T-helper 1 cell treated with Interleukin-12 subunit alpha and Interleukin-12 subunit beta and Interleukin-4 antibody, amounts not matched to agents 30 ng/mL and 1 ng/mL, for 36 hours (primary cell): ENCODE data around the gene HTT. TPM values are rescaled to one million over a fixed set of nuclear protein-coding genes. Genes with fewer than 3 reads are reported as not detected.
"Not testable (repeated sequence)": the region's sequence is repeated elsewhere in the genome, so short reads cannot be mapped to it uniquely, and the experiment has no call there.

Experiments
- intact Hi-C: fragments of 100-400 bp; cut with micrococcal nuclease; formaldehyde crosslinking; loops from one replicate; pipeline ENCODE4 v1.15.1; 2024
- total RNA-seq: library from RNA; stranded (reverse); gene quantifications from 2 replicates; pipeline ENCODE4 v1.2.3, GENCODE V29; 2022

Gene HTT
- total RNA-seq, 1 donor from 2014 or later = 79.1 TPM

DNA sequence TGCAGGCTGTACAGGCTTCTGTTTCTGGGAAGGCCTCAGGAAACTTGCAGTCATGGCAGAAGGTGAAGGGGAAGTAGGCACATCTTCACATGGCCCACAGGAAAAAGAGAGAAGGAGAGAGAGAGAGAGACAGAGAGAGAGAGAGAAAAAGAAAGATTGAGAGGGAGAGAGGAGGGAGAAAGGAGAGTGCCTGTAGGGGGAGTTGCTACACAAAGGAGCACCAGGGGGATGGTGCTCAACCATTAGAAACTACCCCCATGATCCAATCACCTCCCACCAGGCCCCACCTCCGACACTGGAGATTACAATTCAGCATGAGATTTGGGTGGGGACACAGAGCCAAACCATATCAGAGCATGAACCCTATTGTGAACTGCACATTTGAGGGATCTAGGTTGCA is 76.8 kb downstream of the HTT start:
- intact Hi-C loops = not testable (repeated sequence)

DNA sequence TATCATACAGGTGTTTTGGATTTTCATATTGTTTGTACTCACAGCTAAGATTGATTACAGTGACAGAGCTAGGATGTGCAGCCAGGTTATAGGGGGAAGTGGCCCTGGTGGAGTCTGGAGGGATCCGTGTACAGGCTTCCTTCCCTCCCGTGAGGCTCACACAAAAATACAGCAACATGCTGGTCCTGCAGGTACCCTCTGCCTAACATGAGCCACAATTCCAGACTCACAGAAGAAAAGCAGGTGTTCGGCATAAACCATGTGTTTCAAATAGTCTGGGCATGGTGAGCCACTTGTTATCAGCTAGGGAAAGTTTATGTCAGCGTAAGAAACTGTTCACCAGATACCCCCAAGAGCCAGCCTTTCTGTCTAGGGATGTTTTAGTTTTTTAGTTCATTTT is 82.9 kb downstream of the HTT start:
- intact Hi-C loops = no loop called here

DNA sequence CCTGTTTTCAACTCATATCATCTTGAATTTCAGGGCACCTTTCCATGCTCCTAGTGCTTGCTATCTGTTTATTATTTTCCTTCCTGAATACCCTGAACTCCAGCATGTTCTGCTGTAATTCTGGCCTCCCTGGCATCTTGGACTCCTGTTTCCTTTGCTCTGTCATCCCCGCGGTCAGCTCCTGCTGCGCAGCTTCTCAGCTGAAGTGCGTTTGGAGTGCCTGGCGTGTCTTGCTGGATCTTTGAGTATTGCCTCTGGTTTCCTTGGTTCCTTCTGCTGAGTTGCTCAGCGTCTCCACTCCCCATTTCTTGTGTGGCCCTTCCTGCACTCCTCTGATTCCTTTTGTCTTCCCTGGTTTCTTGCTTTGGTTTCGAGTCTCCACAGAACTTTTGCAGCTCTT is 84.4 kb downstream of the HTT start:
- intact Hi-C loops = no loop called here

DNA sequence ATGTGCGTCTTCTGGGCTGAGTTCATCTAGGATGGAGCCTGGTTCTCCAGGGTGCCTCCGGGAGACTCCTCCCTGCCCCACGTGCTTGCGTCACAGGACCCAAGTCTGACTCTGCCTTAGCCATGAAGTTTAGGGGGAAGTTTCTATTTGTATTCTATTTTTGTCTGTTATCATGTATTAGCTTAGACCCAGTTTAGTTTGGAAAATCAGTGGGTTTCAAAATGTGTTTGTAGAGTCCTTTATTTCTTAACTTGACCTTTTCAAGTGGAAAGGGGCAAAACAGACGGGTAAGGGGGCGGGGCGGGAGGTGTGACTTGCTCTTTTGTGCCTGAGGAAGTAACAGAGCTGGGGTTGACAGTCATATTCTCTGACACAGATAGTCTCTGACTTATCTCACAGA is 86.0 kb downstream of the HTT start:
- intact Hi-C loops = no loop called here

DNA sequence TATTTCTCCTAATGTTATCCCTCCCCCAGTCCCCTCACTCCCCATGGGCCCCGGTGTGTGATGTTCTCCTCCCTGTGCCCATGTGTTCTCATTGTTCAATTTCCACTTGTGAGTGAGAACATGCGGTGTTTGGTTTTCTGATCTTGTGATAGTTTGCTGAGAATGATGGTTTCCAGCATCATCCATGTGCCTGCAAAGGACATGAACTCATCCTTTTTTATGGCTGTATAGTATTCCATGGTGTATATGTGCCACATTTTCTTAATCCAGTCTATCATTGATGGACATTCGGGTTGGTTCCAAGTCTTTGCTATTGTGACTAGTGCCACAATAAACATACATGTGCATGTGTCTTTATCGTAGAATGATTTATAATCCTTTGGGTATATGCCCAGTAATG is 86.6 kb downstream of the HTT start:
- intact Hi-C loops = not testable (repeated sequence)

DNA sequence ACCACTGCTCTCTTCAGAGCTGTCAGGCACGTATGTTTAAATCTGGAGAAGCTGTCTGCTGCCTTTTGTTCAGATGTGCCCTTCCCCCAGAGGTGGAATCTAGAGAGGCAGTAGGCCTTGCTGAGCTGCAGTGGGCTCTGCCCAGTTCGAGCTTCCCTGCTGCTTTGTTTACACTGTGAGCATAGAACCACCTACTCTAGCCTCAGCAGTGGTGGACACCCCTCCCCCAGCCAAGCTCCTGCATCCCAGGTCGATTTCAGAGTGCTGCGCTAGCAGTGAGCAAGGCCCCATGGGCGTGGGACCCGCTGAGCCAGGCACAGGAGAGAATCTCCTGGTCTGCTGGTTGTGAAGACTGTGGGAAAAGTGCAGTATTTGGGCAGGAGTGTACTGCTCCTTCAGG is 92.0 kb downstream of the HTT start:
- intact Hi-C loops = not testable (repeated sequence)

DNA sequence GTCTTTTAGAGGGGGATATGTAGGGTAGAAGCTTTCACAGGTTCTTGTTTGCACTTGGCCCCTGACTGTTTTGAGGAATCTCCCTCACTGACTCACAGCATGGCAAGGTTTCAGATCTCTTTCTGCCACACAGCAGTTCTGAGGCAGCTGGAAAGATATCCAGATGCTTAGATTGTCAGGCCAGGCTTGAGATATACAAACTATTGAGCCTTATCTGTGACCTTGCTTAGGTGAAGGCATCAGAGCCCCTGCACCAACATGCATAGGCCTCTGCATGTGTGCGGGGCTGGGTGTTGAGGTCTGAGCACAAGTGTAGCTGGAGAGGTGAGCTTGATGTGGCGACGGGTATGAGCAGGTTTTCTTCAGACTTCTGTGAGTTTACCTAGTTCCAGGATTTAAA is 93.5 kb downstream of the HTT start:
- intact Hi-C loops = no loop called here

DNA sequence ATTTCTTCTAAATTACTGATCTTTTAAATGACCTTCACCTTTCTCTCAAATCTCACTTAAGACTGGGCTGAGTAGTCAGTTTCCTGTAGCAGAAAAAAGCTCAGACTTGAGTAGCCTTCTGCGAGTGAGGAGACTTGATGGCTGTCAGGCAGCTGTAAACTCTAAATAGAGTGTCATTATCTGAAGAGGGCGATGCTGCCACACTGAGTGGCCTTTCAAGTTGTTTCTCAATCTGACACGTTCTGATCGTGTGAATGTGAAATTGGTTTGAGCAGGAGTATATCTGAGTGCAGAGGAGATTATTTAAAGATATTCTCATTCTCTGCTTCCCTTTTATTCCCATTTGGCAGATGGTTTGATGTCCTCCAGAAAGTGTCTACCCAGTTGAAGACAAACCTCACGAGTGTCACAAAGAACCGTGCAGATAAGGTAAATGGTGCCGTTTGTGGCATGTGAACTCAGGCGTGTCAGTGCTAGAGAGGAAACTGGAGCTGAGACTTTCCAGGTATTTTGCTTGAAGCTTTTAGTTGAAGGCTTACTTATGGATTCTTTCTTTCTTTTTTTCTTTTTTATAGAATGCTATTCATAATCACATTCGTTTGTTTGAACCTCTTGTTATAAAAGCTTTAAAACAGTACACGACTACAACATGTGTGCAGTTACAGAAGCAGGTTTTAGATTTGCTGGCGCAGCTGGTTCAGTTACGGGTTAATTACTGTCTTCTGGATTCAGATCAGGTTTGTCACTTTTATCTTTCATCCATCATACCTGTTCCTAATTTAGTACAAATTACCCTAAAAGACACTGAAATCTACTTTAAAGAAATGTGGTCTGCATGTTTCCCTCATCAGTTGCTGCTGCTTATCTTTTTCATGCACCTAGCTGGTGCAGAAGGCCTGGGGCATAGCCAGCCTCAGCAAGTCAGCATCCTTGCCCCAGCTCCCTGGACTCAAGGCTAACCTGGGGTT is 100.2 kb downstream of the HTT start:
- intact Hi-C loops = no loop called here

DNA sequence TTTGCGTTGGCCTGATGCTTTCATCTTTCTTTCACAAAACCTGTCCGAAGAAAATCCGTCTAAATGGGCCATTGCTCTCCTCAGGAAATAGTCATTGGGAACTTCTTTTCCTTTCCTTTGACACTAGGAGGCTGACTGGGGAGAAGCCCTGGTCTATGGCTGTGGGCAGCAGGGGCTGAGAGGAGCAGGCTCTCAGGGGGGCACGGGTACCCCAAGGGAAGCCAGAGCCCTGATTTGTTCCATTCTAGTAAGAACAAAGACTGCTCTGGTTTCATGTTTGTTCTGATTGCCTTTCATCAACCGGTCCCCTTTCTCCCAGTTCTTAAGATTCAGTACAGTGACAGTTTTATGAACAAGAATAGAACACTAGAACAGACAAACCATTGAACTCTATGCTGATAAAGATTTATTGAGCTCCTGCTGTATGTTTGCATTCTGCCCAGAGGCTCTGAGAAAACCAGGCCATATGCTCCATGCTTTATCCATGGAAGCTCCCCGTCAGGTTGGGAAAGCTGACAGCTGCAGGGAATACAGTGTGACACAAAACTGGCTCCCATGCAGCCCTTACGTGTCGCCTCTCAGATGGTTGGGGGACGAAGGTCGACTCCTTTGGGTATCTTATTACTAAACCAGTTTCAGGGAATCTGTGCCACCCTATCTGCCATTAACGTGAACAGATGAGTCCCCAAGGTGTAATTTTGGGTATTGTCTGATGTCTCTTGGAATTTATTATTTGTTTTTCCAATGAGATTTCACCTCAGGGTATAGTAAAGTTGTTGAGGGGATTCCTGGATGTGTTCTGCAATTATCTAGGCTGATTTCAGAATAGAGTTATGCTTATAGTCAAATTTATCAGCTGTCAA is 102.1 kb downstream of the HTT start:
- intact Hi-C loops = no loop called here

DNA sequence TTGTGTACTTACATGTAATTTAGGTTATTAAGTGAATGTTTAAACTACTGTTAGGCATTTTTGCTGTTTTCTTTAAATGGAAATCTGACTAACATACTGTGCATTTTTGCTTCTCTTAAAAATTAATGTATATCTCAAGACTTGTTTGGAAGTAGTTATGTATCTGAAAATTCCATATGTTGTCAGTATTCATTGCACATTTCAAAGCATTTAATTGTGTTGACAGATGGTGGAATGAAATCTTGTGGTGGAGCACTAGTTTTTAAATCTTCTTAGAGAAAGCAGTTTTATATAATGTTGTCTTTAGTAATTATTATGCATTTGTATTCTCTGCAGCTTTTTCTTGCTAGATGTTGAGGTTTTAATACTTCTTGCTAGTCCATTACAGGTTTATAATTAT is 102.9 kb downstream of the HTT start:
- intact Hi-C loops = no loop called here

DNA sequence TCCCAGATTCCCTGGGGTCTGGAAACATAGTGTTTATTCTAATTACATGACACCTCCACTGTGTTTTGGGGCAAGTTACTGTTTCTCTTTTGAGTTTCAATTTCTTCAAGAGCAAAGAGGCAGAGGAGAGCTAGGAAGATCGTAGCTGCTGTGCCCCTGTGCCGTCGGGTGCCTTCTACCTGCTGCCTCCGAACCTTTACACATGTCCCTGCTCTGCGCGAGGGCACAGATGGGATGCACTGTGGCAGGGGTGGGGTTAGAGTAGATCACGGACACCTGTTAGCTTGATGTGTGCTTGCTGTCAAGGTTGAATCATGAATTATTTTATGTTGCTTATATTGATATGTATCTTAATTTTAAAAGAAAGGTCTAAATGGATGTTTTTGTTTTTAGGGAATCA is 103.4 kb downstream of the HTT start:
- intact Hi-C loops = no loop called here

DNA sequence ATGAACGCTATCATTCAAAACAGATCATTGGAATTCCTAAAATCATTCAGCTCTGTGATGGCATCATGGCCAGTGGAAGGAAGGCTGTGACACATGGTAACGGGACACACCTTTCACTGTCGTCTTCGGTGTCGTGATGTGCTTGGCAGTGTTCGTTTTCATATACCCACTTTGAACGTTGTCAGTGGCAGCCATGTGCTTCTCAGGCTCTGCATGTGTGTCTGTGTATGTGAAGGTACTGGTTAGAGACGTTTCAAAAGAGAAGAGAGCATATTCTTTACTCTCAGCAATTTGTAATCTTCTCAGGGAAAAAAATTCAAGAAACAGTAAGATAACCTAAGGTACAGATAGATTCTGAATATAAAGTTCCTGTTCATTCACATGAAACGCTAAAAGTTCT is 103.9 kb downstream of the HTT start:
- intact Hi-C loops = no loop called here

DNA sequence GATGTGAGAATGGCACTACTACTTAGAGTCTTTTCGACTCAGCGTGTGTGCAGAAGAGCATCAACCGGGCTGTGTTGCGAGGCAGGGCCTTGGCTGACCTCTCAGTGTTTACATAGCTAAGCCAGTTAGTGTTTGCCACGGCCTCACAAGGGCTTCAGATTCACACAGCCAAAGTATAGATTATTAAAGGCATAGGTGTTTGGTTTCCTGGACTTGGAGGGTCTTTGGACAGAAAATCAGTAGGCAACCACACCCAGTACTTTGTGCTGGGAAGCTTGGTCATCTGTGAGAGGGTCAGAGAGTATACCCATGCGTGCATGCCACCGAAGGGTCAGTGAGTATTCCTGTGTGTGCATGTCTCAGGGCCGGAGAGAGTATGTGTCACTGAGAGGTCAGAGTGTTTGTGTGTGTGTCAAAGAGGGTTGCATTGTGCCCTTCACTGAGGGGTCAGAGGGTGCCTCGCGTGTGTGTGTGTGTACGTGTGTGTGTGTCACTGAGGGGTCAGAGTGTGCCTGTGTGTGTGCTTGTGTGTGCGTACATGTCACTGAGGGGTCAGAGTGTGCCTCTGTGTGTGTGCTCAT is 104.7 kb downstream of the HTT start:
- intact Hi-C loops = no loop called here

DNA sequence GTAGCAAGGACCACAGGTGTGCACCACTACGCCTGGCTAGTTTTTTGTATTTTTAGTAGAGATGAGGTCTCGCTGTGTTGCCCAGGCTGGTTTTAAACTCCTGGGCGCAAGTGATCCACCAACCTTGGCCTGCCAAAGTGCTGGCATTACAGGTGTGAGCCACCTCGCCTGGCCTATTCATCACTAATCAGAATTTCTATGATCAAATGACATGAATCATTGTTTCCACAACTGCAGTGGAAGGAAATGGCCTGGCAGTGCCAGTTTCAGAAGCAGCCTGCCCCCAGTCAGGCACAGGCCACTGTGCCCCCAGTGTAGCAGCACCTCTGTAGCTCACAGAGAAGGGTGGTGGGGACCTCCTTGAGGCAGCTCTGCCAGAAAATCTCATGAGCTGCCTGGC is 108.5 kb downstream of the HTT start:
- intact Hi-C loops = no loop called here

DNA sequence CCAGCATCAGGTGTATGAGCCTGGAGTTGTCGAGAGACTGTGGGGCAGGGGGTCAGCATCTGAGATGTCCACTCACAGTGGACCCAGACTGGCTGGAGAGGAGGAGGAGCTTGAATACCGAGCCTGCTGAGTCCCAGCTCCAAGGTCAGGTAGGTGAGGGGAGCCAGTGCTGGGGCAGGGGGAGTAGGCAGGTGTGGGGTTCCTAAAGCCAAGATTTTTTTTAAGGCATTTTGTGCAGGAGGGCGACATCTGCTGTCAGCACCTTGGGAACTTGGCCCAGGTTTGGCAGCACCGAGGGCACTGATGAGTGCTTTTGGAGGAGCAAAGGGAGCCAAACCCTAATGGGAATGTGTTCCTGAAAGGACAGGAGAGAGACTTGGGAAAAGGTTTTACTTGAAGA is 110.2 kb downstream of the HTT start:
- intact Hi-C loops = no loop called here

DNA sequence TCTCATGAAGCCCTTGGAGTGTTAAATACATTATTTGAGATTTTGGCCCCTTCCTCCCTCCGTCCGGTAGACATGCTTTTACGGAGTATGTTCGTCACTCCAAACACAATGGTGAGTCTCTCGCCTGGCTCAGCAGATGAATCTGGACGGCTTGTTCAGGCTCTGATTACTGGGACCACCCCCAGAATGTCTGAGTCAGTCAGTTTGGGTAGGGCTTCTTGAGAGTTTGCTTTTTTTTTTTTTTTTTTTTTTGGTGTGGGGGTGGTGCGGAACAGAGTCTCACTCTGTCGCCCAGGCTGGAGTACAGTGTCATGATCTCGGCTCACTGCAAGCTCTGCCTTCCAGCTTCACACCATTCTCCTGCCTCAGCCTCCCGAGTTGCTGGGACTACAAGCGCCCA is 112.1 kb downstream of the HTT start:
- intact Hi-C loops = no loop called here

DNA sequence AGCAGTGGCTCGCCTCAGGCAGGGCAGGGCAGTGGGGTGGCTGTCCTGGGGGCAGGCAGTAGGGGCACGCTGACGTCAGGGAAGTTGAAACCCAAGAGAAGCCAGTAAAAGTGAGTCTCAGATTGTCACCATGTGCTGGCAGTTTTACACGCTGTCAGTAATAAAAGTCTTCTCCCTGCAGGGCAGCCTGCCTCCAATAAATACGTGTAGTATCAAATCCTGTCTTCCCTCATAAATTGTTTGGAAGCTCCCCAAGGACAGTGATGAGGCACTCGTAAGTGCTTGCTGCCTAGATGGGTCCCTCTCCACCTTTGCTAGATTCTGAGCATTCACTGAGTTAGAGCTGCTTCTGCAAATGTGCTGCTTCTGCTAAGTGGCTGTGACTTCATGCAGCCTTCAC is 113.6 kb downstream of the HTT start:
- intact Hi-C loops = no loop called here

DNA sequence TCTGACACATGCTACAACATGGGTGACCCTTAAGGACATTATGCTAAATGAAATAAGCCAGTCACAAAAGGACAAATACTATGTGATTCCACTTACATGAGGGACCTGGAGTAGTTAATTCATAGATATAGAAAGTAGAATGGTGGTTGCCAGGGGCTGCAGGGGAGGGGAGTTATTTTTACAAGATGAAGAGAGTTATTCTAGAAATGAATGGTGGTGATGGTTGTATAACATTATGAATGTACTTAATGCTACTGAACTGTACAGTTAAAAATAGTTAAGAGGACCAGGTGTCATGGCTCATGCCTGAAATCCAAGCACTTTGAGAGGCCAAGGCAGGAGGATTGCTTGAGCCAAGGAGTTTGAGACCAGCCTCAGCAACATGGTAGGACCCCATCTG is 115.0 kb downstream of the HTT start:
- intact Hi-C loops = no loop called here

DNA sequence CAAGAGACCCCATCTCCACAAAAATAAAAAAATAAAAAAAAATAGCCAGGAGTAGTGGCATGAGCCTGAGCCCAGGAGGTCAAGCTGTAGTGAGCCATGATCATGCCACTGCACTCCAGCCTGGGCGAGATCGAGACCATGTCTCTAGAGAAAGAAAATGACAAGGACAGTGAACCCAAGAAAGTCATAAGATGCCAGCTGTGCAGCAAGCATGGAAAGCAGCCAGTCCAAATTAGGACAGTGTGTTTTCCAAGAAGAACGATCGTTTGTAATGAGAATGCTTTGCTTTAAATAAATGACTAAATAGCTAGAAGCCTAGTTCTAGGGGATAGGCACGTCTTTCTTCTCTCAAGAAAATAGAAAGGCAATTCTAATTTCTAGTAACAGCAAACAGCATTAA is 116.1 kb downstream of the HTT start:
- intact Hi-C loops = loop anchor here (10.0 kb wide), 1 partner anchor 54 kb away; the partner anchor contains the start of gene MSANTD1

DNA sequence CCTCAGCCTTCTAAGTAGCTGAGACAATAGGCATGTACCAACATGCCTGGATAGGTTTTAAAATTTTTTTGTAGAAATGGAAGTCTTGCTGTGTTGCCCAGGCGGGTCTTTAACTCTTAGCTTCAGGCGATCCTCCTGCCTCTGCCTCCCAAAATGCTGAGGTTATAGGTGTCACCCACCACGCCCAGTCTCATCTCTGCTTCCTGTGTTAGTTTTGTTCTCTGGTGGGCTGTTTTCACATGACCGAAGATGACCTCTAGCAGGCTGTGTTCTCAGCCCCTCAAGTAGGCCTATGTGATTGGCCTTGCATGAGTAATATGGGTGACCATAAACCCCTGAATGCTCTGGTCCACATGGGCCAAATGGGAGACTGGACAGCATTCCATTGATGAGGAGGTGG is 117.7 kb downstream of the HTT start:
- intact Hi-C loops = loop anchor here (2.0 to 10.0 kb wide), 4 partner anchors 53 to 289 kb away; partner anchors contain the start of genes MSANTD1 and RGS12

DNA sequence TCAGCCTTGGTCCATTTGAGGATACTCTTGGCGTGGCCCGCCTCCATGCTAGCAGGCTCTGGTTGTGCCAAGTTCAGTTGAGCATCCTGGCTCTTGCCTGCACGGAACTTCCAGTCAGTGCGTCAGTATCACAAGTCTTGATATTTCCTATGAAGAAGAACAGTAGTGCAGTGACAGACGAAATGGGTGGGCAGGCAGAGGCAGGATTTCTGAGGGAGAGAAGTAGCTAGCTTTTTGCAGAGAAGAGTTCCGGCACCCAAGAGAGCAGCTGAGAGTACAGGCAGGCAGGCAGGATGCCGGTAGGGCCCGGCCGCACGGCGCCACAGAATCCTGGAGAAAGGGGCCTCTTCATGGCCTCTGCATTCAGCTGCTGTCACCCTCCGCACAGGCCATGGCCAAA is 118.3 kb downstream of the HTT start:
- intact Hi-C loops = loop anchor here (2.0 to 10.0 kb wide), 4 partner anchors 52 to 288 kb away; partner anchors contain the start of genes MSANTD1 and RGS12
